Effector memory CD4-positive, alpha-beta T cell (primary cell): ENCODE measurements around the gene TMEM69.
"Not testable (repeated sequence)": the region's sequence is repeated elsewhere in the genome, so short reads cannot be mapped to it uniquely, and the experiment has no call there.

Source experiments
- DNase-seq, 3 donors: peaks; one replicate each; pipeline ENCODE4 v3.0.0-alpha.2; 2020
- H3K27ac ChIP-seq: 2 replicates; pipeline ENCODE4 v1.7.0; 2013; ENCODE audit warnings: mild to moderate bottlenecking, low read length, moderate library complexity; ENCODE audit not compliant: insufficient read depth, poor library complexity, severe bottlenecking
- H3K27me3 ChIP-seq: replicated peaks from 2 replicates; pipeline ENCODE4 v1.7.0; 2013; ENCODE audit warnings: mild to moderate bottlenecking, low read length; ENCODE audit not compliant: insufficient read depth, control insufficient read depth, poor library complexity, severe bottlenecking
- H3K36me3 ChIP-seq: 2 replicates; pipeline ENCODE4 v1.7.0; 2013; ENCODE audit warnings: mild to moderate bottlenecking, low read length, moderate library complexity; ENCODE audit not compliant: control insufficient read depth, insufficient read depth
- H3K4me1 ChIP-seq: 2 replicates; pipeline ENCODE4 v1.7.0; 2013; ENCODE audit warnings: low read length, mild to moderate bottlenecking; ENCODE audit not compliant: control insufficient read depth, insufficient read depth, poor library complexity, severe bottlenecking
- H3K4me3 ChIP-seq: 2 replicates; pipeline ENCODE4 v1.7.0; 2013; ENCODE audit warnings: low read length, low read depth, mild to moderate bottlenecking; ENCODE audit not compliant: insufficient read depth, poor library complexity, severe bottlenecking
- H3K9me3 ChIP-seq: 2 replicates; pipeline ENCODE4 v1.7.0; 2013; ENCODE audit warnings: mild to moderate bottlenecking, low read length, moderate library complexity; ENCODE audit not compliant: control insufficient read depth

The TMEM69 gene

DNA sequence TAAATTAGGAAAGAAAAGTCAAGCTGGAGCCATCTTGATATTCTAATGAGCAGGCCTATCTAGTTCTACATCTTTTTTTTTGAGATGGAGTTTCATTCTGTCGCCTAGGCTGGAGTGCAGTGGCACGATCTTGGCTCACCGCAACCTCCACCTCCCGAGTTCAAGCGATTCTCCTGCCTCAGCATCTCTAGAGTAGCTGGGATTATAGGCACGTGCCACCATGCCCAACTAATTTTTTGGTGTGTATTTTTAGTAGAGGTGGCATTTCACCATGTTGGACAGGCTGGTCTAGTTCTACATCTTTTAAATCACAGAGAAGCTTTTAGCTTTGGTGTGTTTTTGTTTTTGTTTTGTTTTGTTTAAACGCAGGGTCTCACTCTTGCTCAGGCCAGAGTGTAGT lies 6.8 kb downstream of the TMEM69 start:
- DNase-seq: no peak
- Histone ChIP-seq H3K4me3 (no peak overlapping the region), H3K36me3 (peaks cover 24% of the 10 kb centered on the region), H3K9me3 (no peaks in the 10 kb centered on the region), H3K4me1 (no peaks in the 10 kb centered on the region), H3K27ac (no peak overlapping the region), H3K27me3 (no peaks in the 10 kb centered on the region)

DNA sequence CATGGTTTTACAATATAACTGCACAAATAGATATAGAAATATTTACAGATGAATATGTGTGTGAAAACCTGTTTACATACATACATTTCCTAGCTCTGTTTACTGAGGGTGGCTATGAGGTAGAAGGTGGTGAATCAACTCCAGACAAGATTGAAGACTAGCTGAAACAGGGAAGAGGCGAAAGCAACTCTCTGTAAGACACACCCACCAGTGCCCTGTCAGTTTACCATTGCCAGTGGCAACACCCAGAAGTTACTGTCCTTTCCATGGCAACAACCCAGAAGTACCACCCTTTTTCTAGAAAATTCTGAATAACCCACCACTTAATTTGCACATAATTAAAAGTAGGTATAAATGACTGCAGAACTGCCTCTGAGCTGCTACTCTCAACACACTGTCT lies 16.7 kb downstream of the TMEM69 start:
- Histone ChIP-seq H3K36me3 (peaks cover 3% of the 10 kb centered on the region), H3K27ac (no peak overlapping the region), H3K4me1 (no peaks in the 10 kb centered on the region), H3K9me3 (no peaks in the 10 kb centered on the region), H3K4me3 (no peak overlapping the region), H3K27me3 (no peaks in the 10 kb centered on the region)
- no peak for DNase-seq

DNA sequence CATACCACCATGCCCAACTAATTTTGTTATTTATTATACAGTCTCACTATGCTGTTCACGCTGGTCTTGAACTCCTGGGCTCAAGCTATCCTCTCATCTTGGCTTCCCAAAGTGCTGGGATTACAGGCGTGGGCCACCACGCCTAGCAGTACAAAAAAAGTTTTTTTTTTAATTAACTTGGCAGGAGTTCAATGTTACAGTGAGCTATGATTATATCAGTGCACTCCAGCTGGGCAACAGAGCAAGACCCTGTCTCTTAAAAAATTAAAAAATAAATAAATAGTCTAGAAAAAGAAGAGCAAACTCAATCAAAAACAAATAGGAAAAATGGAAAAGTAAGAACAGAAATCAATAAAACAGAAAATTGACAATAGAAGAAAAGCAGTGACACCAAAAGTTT lies 25.7 kb downstream of the TMEM69 start:
- Histone ChIP-seq H3K4me3 (no peak overlapping the region), H3K4me1 (no peaks in the 10 kb centered on the region), H3K36me3 (peaks cover 3% of the 10 kb centered on the region), H3K9me3 (no peaks in the 10 kb centered on the region), H3K27me3 (no peaks in the 10 kb centered on the region), H3K27ac (no peak overlapping the region)
- DNase-seq: no peak

DNA sequence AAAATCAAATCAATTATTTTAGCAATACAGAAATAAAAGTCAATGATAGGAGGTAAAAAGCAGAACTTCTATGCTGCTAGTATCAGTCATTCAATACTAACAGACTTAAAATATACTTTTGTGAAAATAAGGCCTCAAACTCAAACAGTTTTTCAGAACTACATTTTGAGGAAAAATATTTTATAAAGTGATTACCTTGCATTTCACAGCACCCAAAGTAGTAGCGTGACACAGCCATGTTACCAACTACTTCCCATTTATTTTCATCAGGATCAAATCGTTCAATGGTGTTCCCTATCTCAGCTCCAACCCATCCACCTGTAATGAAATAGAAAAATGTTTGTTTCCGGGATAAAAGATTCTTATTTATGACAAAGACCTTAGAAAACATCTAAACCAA lies 28.7 kb downstream of the TMEM69 start:
- H3K36me3 ChIP-seq: peaks cover 3% of the 10 kb centered on the region
- no peak overlapping the region for H3K4me3 ChIP-seq
- no peak for DNase-seq
- no peaks in the 10 kb centered on the region for H3K27me3 ChIP-seq
- no peaks in the 10 kb centered on the region for H3K4me1 ChIP-seq
- no peak overlapping the region for H3K27ac ChIP-seq
- H3K9me3 ChIP-seq: no peaks in the 10 kb centered on the region

DNA sequence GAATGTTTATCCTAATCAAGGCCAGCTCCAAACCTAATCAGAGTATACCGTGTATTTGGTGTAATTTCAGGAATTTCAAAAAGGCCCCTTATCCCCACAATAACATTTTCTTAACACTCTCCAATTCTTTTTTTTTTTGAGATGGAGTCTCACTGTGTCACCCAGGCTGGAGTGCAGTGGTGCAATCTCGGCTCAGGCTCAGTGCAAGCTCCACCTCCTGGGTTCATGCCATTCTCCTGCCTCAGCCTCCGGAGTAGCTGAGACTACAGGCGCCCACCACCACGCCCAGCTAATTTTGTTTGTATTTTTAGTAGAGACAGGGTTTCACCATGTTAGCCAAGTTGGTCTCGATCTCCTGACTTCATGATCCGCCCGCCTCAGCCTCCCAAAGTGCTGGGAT lies 29.4 kb downstream of the TMEM69 start:
- not testable (repeated sequence) for H3K4me3 ChIP-seq, DNase-seq, H3K36me3 ChIP-seq, H3K27me3 ChIP-seq, H3K4me1 ChIP-seq, H3K27ac ChIP-seq, H3K9me3 ChIP-seq

DNA sequence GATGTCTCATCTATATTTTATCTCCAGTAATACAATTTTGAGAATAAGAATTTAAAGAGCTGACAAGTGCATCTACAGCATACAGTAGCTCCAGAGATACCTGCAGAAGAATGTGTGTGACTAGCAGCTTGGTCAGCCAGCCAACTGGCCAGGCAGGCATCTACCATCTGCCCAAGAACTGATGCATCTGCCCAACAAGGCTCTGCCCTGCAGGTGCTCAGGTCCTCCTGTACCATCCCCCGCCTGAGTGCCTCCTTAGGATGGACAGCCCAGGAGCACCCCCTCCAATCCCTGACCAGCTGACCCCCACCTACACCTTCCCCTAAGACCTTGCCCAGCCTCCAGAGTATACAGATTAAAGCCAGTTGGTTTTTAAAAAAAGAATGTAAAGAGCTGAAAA lies 30.3 kb downstream of the TMEM69 start:
- no peak for DNase-seq
- no peak overlapping the region for H3K27ac ChIP-seq

DNA sequence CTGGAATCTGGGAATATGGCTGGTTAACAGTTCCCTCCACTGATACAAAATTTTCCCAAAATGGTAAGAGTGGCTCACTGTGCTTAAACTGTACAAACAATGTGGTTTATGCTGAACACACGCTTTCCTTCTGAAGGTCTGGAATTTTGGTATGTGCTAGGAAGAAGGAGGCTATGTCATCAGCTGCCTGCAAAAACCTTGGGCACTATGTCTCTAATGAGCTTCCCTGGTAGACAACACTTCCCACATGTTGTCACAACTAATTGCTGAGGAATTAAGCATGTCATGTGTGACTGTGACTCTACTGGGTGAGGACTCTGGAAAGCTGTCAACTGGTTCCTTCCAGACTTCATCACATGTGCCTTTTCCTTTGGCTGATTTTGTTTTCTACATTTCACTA lies 33.2 kb downstream of the TMEM69 start:
- Histone ChIP-seq H3K9me3 (no peaks in the 10 kb centered on the region), H3K4me3 (no peak overlapping the region), H3K27ac (no peak overlapping the region), H3K27me3 (no peaks in the 10 kb centered on the region), H3K4me1 (no peaks in the 10 kb centered on the region), H3K36me3 (no peaks in the 10 kb centered on the region)
- DNase-seq: no peak

More for the DNA sequence above, 30.3 kb downstream of the TMEM69 start:
- H3K27me3 ChIP-seq: no peaks in the 10 kb centered on the region
- H3K4me3 ChIP-seq: no peak overlapping the region
- H3K9me3 ChIP-seq: no peaks in the 10 kb centered on the region
- no peaks in the 10 kb centered on the region for H3K4me1 ChIP-seq
- H3K36me3 ChIP-seq: peaks cover 3% of the 10 kb centered on the region

DNA sequence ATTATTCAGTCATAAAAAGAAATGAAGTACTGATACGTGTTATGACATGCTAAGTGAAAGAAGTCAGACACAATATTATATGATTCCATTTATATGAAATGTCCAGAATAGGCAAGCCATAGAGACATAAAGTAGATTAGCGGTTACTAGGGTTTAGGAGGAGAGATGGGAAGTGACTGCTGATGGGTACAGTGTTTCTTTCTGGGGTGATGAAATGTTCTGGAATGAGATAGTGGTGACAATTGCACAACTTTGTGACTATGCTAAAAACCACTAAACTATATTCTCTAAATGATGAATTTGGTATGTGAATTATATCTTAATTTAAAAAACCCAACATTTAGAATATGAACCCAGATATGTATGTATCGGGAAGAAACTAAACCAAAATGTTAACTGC lies 34.8 kb downstream of the TMEM69 start:
- no peak for DNase-seq
- Histone ChIP-seq H3K36me3 (no peaks in the 10 kb centered on the region), H3K4me1 (no peaks in the 10 kb centered on the region), H3K27ac (no peak overlapping the region), H3K27me3 (no peaks in the 10 kb centered on the region), H3K4me3 (no peak overlapping the region), H3K9me3 (no peaks in the 10 kb centered on the region)

DNA sequence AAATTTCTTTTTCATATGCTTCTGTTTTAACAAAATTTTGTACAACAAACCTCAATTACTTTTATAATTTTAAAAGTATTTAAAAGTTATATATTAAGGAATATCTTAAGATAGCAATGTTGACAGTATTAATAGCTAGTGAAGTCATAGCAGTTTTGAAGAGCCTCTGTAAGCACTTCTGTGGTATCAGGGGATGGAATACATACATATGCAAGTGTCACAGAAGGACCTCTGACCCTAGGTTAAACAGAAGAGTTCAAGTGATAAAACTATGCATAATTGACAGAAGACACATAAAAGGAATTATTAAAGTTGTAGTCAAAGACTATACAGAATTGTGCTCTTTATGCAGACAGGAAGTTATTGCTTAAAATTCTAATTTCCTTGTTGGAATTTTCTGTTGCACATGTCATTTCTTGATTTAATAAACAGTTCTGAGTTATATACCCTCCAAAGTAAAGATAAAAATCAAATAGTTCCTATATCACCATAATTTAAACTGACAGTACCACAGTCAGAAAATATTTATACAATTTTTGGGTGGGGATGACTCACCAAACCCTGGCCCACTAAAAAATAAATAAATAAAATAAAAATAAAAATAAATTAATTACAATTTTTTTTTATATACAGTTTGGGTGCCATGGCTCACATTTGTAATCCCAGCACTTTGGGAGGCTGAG lies 35.4 kb downstream of the TMEM69 start:
- H3K4me3 ChIP-seq: no peak overlapping the region
- H3K27me3 ChIP-seq: no peaks in the 10 kb centered on the region
- H3K27ac ChIP-seq: no peak overlapping the region
- H3K36me3 ChIP-seq: no peaks in the 10 kb centered on the region
- no peaks in the 10 kb centered on the region for H3K9me3 ChIP-seq
- DNase-seq: no peak
- no peaks in the 10 kb centered on the region for H3K4me1 ChIP-seq

DNA sequence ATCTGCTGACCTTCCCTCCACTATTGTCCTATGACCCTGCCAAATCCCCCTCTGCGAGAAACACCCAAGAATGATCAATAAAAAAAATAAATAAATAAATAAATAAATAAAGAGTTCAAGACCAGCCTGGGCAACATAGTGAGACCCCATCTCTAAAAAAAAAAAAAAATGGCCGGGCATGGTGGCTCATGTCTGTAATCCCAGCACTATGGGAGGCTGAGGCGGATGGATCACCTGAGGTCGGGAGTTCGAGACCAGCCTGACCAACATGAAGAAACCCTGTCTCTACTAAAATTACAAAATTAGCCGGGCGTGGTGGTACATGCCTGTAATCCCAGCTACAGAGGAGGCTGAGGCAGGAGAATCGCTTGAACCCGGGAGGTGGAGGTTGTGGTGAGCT lies 38.0 kb downstream of the TMEM69 start:
- not testable (repeated sequence) for H3K4me1 ChIP-seq, H3K27ac ChIP-seq, H3K4me3 ChIP-seq, H3K9me3 ChIP-seq, H3K27me3 ChIP-seq, DNase-seq, H3K36me3 ChIP-seq
